DOHH2 (cell line): Measurements from ENCODE around the gene SCAPER.

Experiments used
- CTCF ChIP-seq: fragments of 200-600 bp; sonication (generic); IDR thresholded peaks from one replicate; pipeline ENCODE4 v1.5.1; 2014; ENCODE audit warnings: antibody characterized with exemption, mild to moderate bottlenecking, low read depth, low read length; ENCODE audit not compliant: poor library complexity, severe bottlenecking
- EZH2phosphoT487 ChIP-seq: fragments of 200-600 bp; sonication (generic); IDR thresholded peaks from 2 replicates; pipeline ENCODE4 v1.6.1; 2017; ENCODE audit warnings: borderline replicate concordance, mild to moderate bottlenecking, antibody characterized with exemption, low read length, moderate library complexity, mixed read lengths

- TF ChIP-seq CTCF, result no peak
- no peak for TF ChIP-seq EZH2phosphoT487
Measured at GRCh38 chr15:76347482-76348055, 557.6 kb downstream of the SCAPER start.
